ENCODE measurements around the gene FAM83C. TPM values are rescaled to one million over a fixed set of nuclear protein-coding genes. Genes with fewer than 3 reads are reported as not detected.

FAM83C gene
- total RNA-seq, 1 experiment from 2014 or later: not detected

- POLR2A ChIA-PET (ENCODE audit: low non-redundant PET): no interaction called here
These were observed 18.6 kb downstream of the FAM83C start for GRCh38 chr20:35273449-35274171.

GRCh38 chr20:35271904-35272303 is 20.3 kb downstream of the FAM83C start:
- Histone ChIP-seq H3K27me3 (replicated peaks; ENCODE audit: insufficient read depth, low read depth, low read length, poor library complexity) (no peaks in the 10 kb centered on the region), H3K4me1 (ENCODE audit: insufficient read depth, low read length, poor library complexity, severe bottlenecking) (peaks cover 3% of the 10 kb centered on the region), H3K9me3 (ENCODE audit: low read depth, low read length, poor library complexity, severe bottlenecking) (no peaks in the 10 kb centered on the region), H3K4me3 (ENCODE audit: low read depth, low read length, poor library complexity, severe bottlenecking) (no peak overlapping the region), H3K27ac (ENCODE audit: low read depth, low read length, poor library complexity, severe bottlenecking) (no peak overlapping the region), H3K36me3 (ENCODE audit: insufficient read depth, low read length, poor library complexity, severe bottlenecking) (no peaks in the 10 kb centered on the region)
- POLR2A ChIA-PET (ENCODE audit: low non-redundant PET): no interaction called here
- BruUV-seq (replicated peaks): no TSS peak
- intact Hi-C loops (cut with micrococcal nuclease; ENCODE audit: unreplicated experiment): no loop called here
- DNase-seq (ENCODE audit: low spot score): no peak
- TF ChIP-seq EZH2 (IDR thresholded peaks at IDR 0.05; ENCODE audit: borderline replicate concordance, low read depth, low read length, poor library complexity, severe bottlenecking): no peak
- no peak for TF ChIP-seq CTCF (conservative IDR thresholded peaks at IDR 0.05; ENCODE audit: low read depth, low read length)
- CTCF ChIA-PET: interaction anchor here (1.0 kb wide), 1 partner anchor 127 kb away, joined by 3 read pairs; no protein-coding TSS in a partner anchor

More at GRCh38 chr20:35273449-35274171, 18.6 kb downstream of the FAM83C start:
- CTCF ChIA-PET: no interaction called here
- H3K9me3 ChIP-seq (ENCODE audit: low read depth, low read length, poor library complexity, severe bottlenecking): no peaks in the 10 kb centered on the region
- BruUV-seq (replicated peaks): no TSS peak
- no peak for DNase-seq (ENCODE audit: low spot score)
- TF ChIP-seq EZH2 (IDR thresholded peaks at IDR 0.05; ENCODE audit: borderline replicate concordance, low read depth, low read length, poor library complexity, severe bottlenecking): no peak
- TF ChIP-seq CTCF (conservative IDR thresholded peaks at IDR 0.05; ENCODE audit: low read depth, low read length): no peak
- H3K4me1 ChIP-seq (ENCODE audit: insufficient read depth, low read length, poor library complexity, severe bottlenecking): peaks cover 6% of the 10 kb centered on the region
- no peak overlapping the region for H3K27ac ChIP-seq (ENCODE audit: low read depth, low read length, poor library complexity, severe bottlenecking)
- H3K4me3 ChIP-seq (ENCODE audit: low read depth, low read length, poor library complexity, severe bottlenecking): no peak overlapping the region
- H3K36me3 ChIP-seq (ENCODE audit: insufficient read depth, low read length, poor library complexity, severe bottlenecking): peaks cover 3% of the 10 kb centered on the region
- intact Hi-C loops (cut with micrococcal nuclease; ENCODE audit: unreplicated experiment): no loop called here
- H3K27me3 ChIP-seq (replicated peaks; ENCODE audit: insufficient read depth, low read depth, low read length, poor library complexity): no peaks in the 10 kb centered on the region

GRCh38 chr20:35271073-35271882 is 20.9 kb downstream of the FAM83C start:
- Histone ChIP-seq H3K4me1 (ENCODE audit: insufficient read depth, low read length, poor library complexity, severe bottlenecking) (no peaks in the 10 kb centered on the region), H3K9me3 (ENCODE audit: low read depth, low read length, poor library complexity, severe bottlenecking) (no peaks in the 10 kb centered on the region), H3K4me3 (ENCODE audit: low read depth, low read length, poor library complexity, severe bottlenecking) (no peak overlapping the region), H3K36me3 (ENCODE audit: insufficient read depth, low read length, poor library complexity, severe bottlenecking) (no peaks in the 10 kb centered on the region), H3K27ac (ENCODE audit: low read depth, low read length, poor library complexity, severe bottlenecking) (no peak overlapping the region), H3K27me3 (replicated peaks; ENCODE audit: insufficient read depth, low read depth, low read length, poor library complexity) (no peaks in the 10 kb centered on the region)
- ChIA-PET CTCF (interaction anchor here (1.0 kb wide), 1 partner anchor 126 kb away, joined by 3 read pairs; no protein-coding TSS in a partner anchor), POLR2A (ENCODE audit: low non-redundant PET) (no interaction called here)
- no TSS peak for BruUV-seq (replicated peaks)
- intact Hi-C loops (cut with micrococcal nuclease; ENCODE audit: unreplicated experiment): no loop called here
- TF ChIP-seq EZH2 (IDR thresholded peaks at IDR 0.05; ENCODE audit: borderline replicate concordance, low read depth, low read length, poor library complexity, severe bottlenecking) (no peak), CTCF (conservative IDR thresholded peaks at IDR 0.05; ENCODE audit: low read depth, low read length) (no peak)
- no peak for DNase-seq (ENCODE audit: low spot score)

Measured in A673 (cell line).